ENCODE measurements around the gene PPM1H. TPM values are rescaled to one million over a fixed set of nuclear protein-coding genes. Genes with fewer than 3 reads are reported as not detected.

PPM1H gene
- total and polyA plus RNA-seq, 2 donors (not counting 1 experiment from before 2014, with no cell fraction given) = 0.01 TPM; not detected in 1

- WGBS (ENCODE audit: insufficient coverage) = 96% methylated on average over 7 of the region's 7 CpGs
- no peak for DNase-seq
- POLR2A ChIA-PET = no interaction called here
Measured at GRCh38 chr12:62969695-62970094, 34.7 kb upstream of the PPM1H start.

GRCh38 chr12:62967701-62968100 is 32.8 kb upstream of the PPM1H start:
- no peak overlapping the region for H3K27ac ChIP-seq (ENCODE audit: low read length in 2 of 2)
- H2AFZ ChIP-seq (ENCODE audit: insufficient read depth, low read depth, low read length, poor library complexity, severe bottlenecking) = no peak overlapping the region
- no peak overlapping the region for H3K4me3 Mint-ChIP-seq
- H3K9ac ChIP-seq (ENCODE audit: low read length) = no peak overlapping the region
- no peaks in the 10 kb centered on the region for H3K4me1 ChIP-seq (ENCODE audit: control insufficient read depth in 2 of 2, insufficient read depth in 2 of 2, low read length in 2 of 2)
- no peaks in the 10 kb centered on the region for H3K79me2 ChIP-seq (ENCODE audit: control insufficient read depth, insufficient read depth, low read length)
- intact Hi-C loops (cut with micrococcal nuclease) = no loop called here
- no peak overlapping the region for H3K4me3 ChIP-seq (ENCODE audit: control extremely low read depth in 1 of 5, extremely low read depth in 1 of 5, insufficient read depth in 1 of 5, low read depth in 2 of 5, low read length in 4 of 5)
- POLR2A ChIA-PET = no interaction called here
- no peak overlapping the region for H3K4me2 ChIP-seq (replicated peaks; ENCODE audit: low read depth, low read length, poor library complexity, severe bottlenecking)
- H3K27me3 ChIP-seq (replicated peaks in 1 of 4; ENCODE audit: control extremely low read depth in 1 of 4, control insufficient read depth in 3 of 4, insufficient read depth in 4 of 4, low read length in 3 of 4) = no peaks in the 10 kb centered on the region
- CTCF ChIA-PET = no interaction called here
- no peaks in the 10 kb centered on the region for H3K36me3 ChIP-seq (replicated peaks in 1 of 2; ENCODE audit: control extremely low read depth in 1 of 2, control insufficient read depth in 1 of 2, extremely low read depth in 1 of 2, insufficient read depth in 2 of 2, low read length in 1 of 2)
- no peak for ATAC-seq (ENCODE audit: low read depth)
- peaks cover 6% of the 10 kb centered on the region for H3K27me3 Mint-ChIP-seq
- H4K20me1 ChIP-seq (ENCODE audit: control insufficient read depth, insufficient read depth, low read length, poor library complexity, severe bottlenecking) = no peaks in the 10 kb centered on the region
- no peak for TF ChIP-seq EZH2 (IDR thresholded peaks at IDR 0.05; ENCODE audit: borderline replicate concordance, insufficient read depth, low read depth, low read length, poor library complexity, severe bottlenecking)
- TF ChIP-seq CTCF (IDR thresholded peaks at IDR 0.05) = no peak
- H3K4me1 Mint-ChIP-seq = no peaks in the 10 kb centered on the region
- H3K9me3 ChIP-seq (ENCODE audit: control extremely low read depth in 1 of 3, control insufficient read depth in 2 of 3, insufficient read depth in 1 of 3, low read length in 2 of 3) = no peaks in the 10 kb centered on the region
- DNase-seq = no peak
- no CpG with 5 or more reads among the region's 2 CpGs for WGBS (ENCODE audit: insufficient coverage)
- no peak overlapping the region for H3K27ac Mint-ChIP-seq
- no peaks in the 10 kb centered on the region for H3K9me3 Mint-ChIP-seq (ENCODE audit: insufficient read depth)

More at GRCh38 chr12:62969695-62970094, 34.7 kb upstream of the PPM1H start:
- H3K9me3 ChIP-seq (ENCODE audit: control extremely low read depth in 1 of 3, control insufficient read depth in 2 of 3, insufficient read depth in 1 of 3, low read length in 2 of 3) = no peaks in the 10 kb centered on the region
- ATAC-seq (ENCODE audit: low read depth) = no peak
- no peaks in the 10 kb centered on the region for H3K79me2 ChIP-seq (ENCODE audit: control insufficient read depth, insufficient read depth, low read length)
- H3K4me3 ChIP-seq (ENCODE audit: control extremely low read depth in 1 of 5, extremely low read depth in 1 of 5, insufficient read depth in 1 of 5, low read depth in 2 of 5, low read length in 4 of 5) = no peak overlapping the region
- H3K36me3 ChIP-seq (replicated peaks in 1 of 2; ENCODE audit: control extremely low read depth in 1 of 2, control insufficient read depth in 1 of 2, extremely low read depth in 1 of 2, insufficient read depth in 2 of 2, low read length in 1 of 2) = no peaks in the 10 kb centered on the region
- intact Hi-C loops (cut with micrococcal nuclease) = no loop called here
- H3K4me2 ChIP-seq (replicated peaks; ENCODE audit: low read depth, low read length, poor library complexity, severe bottlenecking) = no peak overlapping the region
- H3K4me3 Mint-ChIP-seq = no peak overlapping the region
- H2AFZ ChIP-seq (ENCODE audit: insufficient read depth, low read depth, low read length, poor library complexity, severe bottlenecking) = no peak overlapping the region
- no peaks in the 10 kb centered on the region for H4K20me1 ChIP-seq (ENCODE audit: control insufficient read depth, insufficient read depth, low read length, poor library complexity, severe bottlenecking)
- H3K27me3 ChIP-seq (replicated peaks in 1 of 4; ENCODE audit: control extremely low read depth in 1 of 4, control insufficient read depth in 3 of 4, insufficient read depth in 4 of 4, low read length in 3 of 4) = no peaks in the 10 kb centered on the region
- no peaks in the 10 kb centered on the region for H3K4me1 ChIP-seq (ENCODE audit: control insufficient read depth in 2 of 2, insufficient read depth in 2 of 2, low read length in 2 of 2)
- H3K9me3 Mint-ChIP-seq (ENCODE audit: insufficient read depth) = peaks cover 2% of the 10 kb centered on the region
- no peak overlapping the region for H3K27ac Mint-ChIP-seq
- TF ChIP-seq EZH2 (IDR thresholded peaks at IDR 0.05; ENCODE audit: borderline replicate concordance, insufficient read depth, low read depth, low read length, poor library complexity, severe bottlenecking) = no peak
- TF ChIP-seq CTCF (IDR thresholded peaks at IDR 0.05) = no peak
- H3K4me1 Mint-ChIP-seq = no peaks in the 10 kb centered on the region
- peaks cover 6% of the 10 kb centered on the region for H3K27me3 Mint-ChIP-seq
- H3K9ac ChIP-seq (ENCODE audit: low read length) = no peak overlapping the region
- CTCF ChIA-PET = no interaction called here
- H3K27ac ChIP-seq (ENCODE audit: low read length in 2 of 2) = no peak overlapping the region

All from B cell (primary cell).